ENCODE data around the gene SLC25A26. TPM values are rescaled to one million over a fixed set of nuclear protein-coding genes. Genes with fewer than 3 reads are reported as not detected.

SLC25A26 gene
- total RNA-seq, 1 experiment from 2014 or later = 13.2 TPM

DNA sequence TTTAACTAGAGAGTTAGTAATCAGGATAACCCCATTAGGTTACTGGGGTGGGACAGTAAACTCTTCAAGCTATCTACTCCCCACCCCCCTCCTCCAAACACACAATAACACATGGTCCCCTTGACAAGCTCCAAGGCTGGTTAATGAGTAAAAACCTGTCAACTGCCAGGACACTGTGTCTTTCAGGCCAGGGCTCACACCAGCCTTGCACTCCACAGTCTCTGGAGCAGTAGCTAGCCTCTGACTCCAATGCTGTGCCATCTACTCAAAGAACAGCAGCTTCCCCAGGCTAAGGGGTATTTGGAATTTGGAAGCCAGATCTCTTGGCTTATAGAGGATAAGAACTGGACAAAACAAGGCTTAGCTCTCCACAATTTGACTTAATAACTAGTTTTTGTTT lies 164.3 kb downstream of the SLC25A26 start:
- Histone ChIP-seq H3K4me1 (ENCODE audit: control insufficient read depth, insufficient read depth, low read length) (no peaks in the 10 kb centered on the region), H3K27me3 (ENCODE audit: control insufficient read depth, insufficient read depth, low read length) (no peaks in the 10 kb centered on the region), H3K27ac (ENCODE audit: low read length) (no peak overlapping the region), H3K9me3 (ENCODE audit: control insufficient read depth, insufficient read depth, low read depth, low read length) (no peaks in the 10 kb centered on the region), H3K36me3 (ENCODE audit: control insufficient read depth, insufficient read depth, low read length) (no peaks in the 10 kb centered on the region), H3K4me3 (ENCODE audit: low read depth in 2 of 2, low read length in 2 of 2) (no peak overlapping the region)
- intact Hi-C loops (cut with micrococcal nuclease; ENCODE audit: unreplicated experiment) (no loop called here), in situ Hi-C loops (cut with HindIII; ENCODE audit: low pct_unique_long_range_greater_than_20kb, low sequenced_read_pairs) (no loop called here)
- POLR2A ChIA-PET = no interaction called here
- ATAC-seq (no peak), DNase-seq (ENCODE audit: low read depth, low spot score) (no peak)
- TF ChIP-seq CTCF (IDR thresholded peaks at IDR 0.05) (no peak), SIN3A (IDR thresholded peaks at IDR 0.05; ENCODE audit: borderline replicate concordance, insufficient read depth, low read depth, low read length) (no peak), POLR2AphosphoS5 (IDR thresholded peaks at IDR 0.05; ENCODE audit: low read depth, low read length) (no peak), TCF7L2 (IDR thresholded peaks at IDR 0.05; ENCODE audit: low read depth, low read length) (no peak)
- TF ChIP-seq, protein P1, sequence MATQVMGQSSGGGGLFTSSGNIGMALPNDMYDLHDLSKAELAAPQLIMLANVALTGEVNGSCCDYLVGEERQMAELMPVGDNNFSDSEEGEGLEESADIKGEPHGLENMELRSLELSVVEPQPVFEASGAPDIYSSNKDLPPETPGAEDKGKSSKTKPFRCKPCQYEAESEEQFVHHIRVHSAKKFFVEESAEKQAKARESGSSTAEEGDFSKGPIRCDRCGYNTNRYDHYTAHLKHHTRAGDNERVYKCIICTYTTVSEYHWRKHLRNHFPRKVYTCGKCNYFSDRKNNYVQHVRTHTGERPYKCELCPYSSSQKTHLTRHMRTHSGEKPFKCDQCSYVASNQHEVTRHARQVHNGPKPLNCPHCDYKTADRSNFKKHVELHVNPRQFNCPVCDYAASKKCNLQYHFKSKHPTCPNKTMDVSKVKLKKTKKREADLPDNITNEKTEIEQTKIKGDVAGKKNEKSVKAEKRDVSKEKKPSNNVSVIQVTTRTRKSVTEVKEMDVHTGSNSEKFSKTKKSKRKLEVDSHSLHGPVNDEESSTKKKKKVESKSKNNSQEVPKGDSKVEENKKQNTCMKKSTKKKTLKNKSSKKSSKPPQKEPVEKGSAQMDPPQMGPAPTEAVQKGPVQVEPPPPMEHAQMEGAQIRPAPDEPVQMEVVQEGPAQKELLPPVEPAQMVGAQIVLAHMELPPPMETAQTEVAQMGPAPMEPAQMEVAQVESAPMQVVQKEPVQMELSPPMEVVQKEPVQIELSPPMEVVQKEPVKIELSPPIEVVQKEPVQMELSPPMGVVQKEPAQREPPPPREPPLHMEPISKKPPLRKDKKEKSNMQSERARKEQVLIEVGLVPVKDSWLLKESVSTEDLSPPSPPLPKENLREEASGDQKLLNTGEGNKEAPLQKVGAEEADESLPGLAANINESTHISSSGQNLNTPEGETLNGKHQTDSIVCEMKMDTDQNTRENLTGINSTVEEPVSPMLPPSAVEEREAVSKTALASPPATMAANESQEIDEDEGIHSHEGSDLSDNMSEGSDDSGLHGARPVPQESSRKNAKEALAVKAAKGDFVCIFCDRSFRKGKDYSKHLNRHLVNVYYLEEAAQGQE (IDR thresholded peaks at IDR 0.05; ENCODE audit: insufficient read depth in 1 of 2, low read depth in 2 of 2, low read length in 1 of 2) = no peak
- CTCF ChIA-PET = no interaction called here
- no TSS peak for BruUV-seq (replicated peaks)

DNA sequence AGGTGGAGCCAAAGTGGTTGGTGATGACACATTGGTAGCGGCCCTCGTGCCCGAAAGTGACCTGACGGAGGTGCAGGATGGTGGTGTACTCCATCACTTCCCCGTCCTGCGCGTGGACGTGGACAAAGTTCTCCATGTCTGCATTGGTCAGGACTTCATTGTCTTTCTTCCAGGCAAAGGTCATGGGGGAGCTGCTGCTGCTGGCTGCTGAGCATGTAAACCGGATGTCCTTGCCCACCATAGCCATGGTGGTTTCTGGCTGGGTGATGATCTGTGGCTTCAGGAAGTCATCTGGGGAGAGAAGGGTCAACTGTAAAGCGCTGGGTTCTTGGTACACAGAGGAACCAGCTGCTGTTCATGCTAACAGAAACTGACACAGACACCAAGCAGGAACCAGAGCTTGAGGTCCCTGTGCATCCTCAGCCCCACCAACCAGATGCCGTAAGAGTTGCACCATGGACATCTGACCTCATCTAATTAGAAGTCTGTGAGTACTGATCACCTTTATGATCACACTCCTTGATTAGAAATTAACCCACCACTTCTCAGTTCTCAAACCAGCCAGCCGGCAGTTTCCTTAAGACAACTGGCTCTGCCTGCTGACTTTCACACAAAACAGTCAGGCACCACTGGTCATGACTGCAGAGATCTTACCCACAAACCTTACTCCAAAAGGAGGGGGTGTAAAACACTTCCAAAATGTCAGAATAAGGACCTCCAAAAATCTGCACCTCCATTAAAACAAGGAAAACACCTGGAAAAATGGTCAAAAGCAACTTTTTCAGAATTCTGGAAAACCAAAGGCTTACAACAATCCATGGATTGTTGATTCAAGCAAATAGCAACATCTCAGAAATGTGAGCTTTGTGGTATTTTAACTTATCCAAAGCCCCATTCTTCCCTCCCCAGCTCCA lies 165.5 kb downstream of the SLC25A26 start:
- BruUV-seq (replicated peaks) = no TSS peak
- H3K27me3 ChIP-seq (ENCODE audit: control insufficient read depth, insufficient read depth, low read length) = no peaks in the 10 kb centered on the region
- CTCF ChIA-PET = no interaction called here
- ATAC-seq (no peak), DNase-seq (ENCODE audit: low read depth, low spot score) (no peak)
- H3K4me3 ChIP-seq (ENCODE audit: low read depth in 2 of 2, low read length in 2 of 2) = no peak overlapping the region
- intact Hi-C loops (cut with micrococcal nuclease; ENCODE audit: unreplicated experiment) = no loop called here
- in situ Hi-C loops (cut with HindIII; ENCODE audit: low pct_unique_long_range_greater_than_20kb, low sequenced_read_pairs) = no loop called here
- H3K4me1 ChIP-seq (ENCODE audit: control insufficient read depth, insufficient read depth, low read length) = no peaks in the 10 kb centered on the region
- no peak overlapping the region for H3K27ac ChIP-seq (ENCODE audit: low read length)
- TF ChIP-seq SIN3A (IDR thresholded peaks at IDR 0.05; ENCODE audit: borderline replicate concordance, insufficient read depth, low read depth, low read length) = no peak
- no peak for TF ChIP-seq POLR2AphosphoS5 (IDR thresholded peaks at IDR 0.05; ENCODE audit: low read depth, low read length)
- no peak for TF ChIP-seq TCF7L2 (IDR thresholded peaks at IDR 0.05; ENCODE audit: low read depth, low read length)
- TF ChIP-seq CTCF (IDR thresholded peaks at IDR 0.05) = no peak
- TF ChIP-seq, protein P1 (IDR thresholded peaks at IDR 0.05; ENCODE audit: insufficient read depth in 1 of 2, low read depth in 2 of 2, low read length in 1 of 2) = no peak
- POLR2A ChIA-PET = no interaction called here
- H3K36me3 ChIP-seq (ENCODE audit: control insufficient read depth, insufficient read depth, low read length) = no peaks in the 10 kb centered on the region
- no peaks in the 10 kb centered on the region for H3K9me3 ChIP-seq (ENCODE audit: control insufficient read depth, insufficient read depth, low read depth, low read length)
